GM18907 (cell line): ENCODE results near the gene SLC2A6.

Source experiments
- ATAC-seq: cut with Tn5 transposase; IDR thresholded peaks from one replicate; pipeline ENCODE4 v1.9.1; 2021; ENCODE audit warnings: mild to moderate bottlenecking, moderate library complexity; ENCODE audit not compliant: unreplicated experiment

SLC2A6 gene

GRCh38 chr9:133496861-133497842 lies 18.3 kb upstream of the SLC2A6 start:
- no peak for ATAC-seq

- no peak for ATAC-seq
Measured at GRCh38 chr9:133495327-133496293, 16.7 kb upstream of the SLC2A6 start.

- no peak for ATAC-seq
Measured at GRCh38 chr9:133494636-133495326, 15.9 kb upstream of the SLC2A6 start.

GRCh38 chr9:133493845-133494540 lies 15.1 kb upstream of the SLC2A6 start:
- no peak for ATAC-seq

GRCh38 chr9:133493428-133493827 lies 14.5 kb upstream of the SLC2A6 start:
- no peak for ATAC-seq

- no peak for ATAC-seq
Measured at GRCh38 chr9:133492061-133493021, 13.4 kb upstream of the SLC2A6 start.

GRCh38 chr9:133491656-133491925 lies 12.7 kb upstream of the SLC2A6 start:
- no peak for ATAC-seq

GRCh38 chr9:133490865-133491655 lies 12.2 kb upstream of the SLC2A6 start:
- no peak for ATAC-seq

GRCh38 chr9:133490201-133490681 lies 11.3 kb upstream of the SLC2A6 start:
- no peak for ATAC-seq

GRCh38 chr9:133489253-133490190 lies 10.6 kb upstream of the SLC2A6 start:
- no peak for ATAC-seq

- ATAC-seq = no peak
Measured at GRCh38 chr9:133488686-133489252, 9.9 kb upstream of the SLC2A6 start.

GRCh38 chr9:133487331-133487725 lies 8.4 kb upstream of the SLC2A6 start:
- no peak for ATAC-seq

- no peak for ATAC-seq
Measured at GRCh38 chr9:133485531-133486260, 6.8 kb upstream of the SLC2A6 start.

- no peak for ATAC-seq
Measured at GRCh38 chr9:133484671-133485437, 6.0 kb upstream of the SLC2A6 start.

GRCh38 chr9:133483611-133484010 lies 4.7 kb upstream of the SLC2A6 start:
- ATAC-seq = no peak
